Progenitor cell of endocrine pancreas (in vitro differentiated cells): Measurements from ENCODE around the gene FAM83G. TPM values are rescaled to one million over a fixed set of nuclear protein-coding genes. Genes with fewer than 3 reads are reported as not detected.
A peak's percentile ranks its signal among the peaks of the same experiment; 100 is the strongest.

ENCODE experiments used
- DNase-seq: peaks from one replicate; pipeline ENCODE4 v3.0.0; 2021; ENCODE audit warnings: low spot score; ENCODE audit not compliant: unreplicated experiment
- H3K27ac Mint-ChIP-seq: 2 replicates; pipeline ENCODE4 v1.8.0; 2021; ENCODE audit warnings: mild to moderate bottlenecking, moderate library complexity, mixed read lengths
- H3K27me3 Mint-ChIP-seq: 2 replicates; pipeline ENCODE4 v1.8.0; 2021; ENCODE audit warnings: mixed read lengths
- H3K36me3 Mint-ChIP-seq: 2 replicates; pipeline ENCODE4 v1.8.0; 2022; ENCODE audit warnings: mixed read lengths; ENCODE audit not compliant: insufficient read depth
- H3K4me1 Mint-ChIP-seq: 2 replicates; pipeline ENCODE4 v1.8.0; 2021; ENCODE audit warnings: low read depth, mixed read lengths
- H3K4me3 Mint-ChIP-seq: 2 replicates; pipeline ENCODE4 v1.8.0; 2021; ENCODE audit warnings: low read depth, mild to moderate bottlenecking, moderate library complexity, mixed read lengths
- H3K9me3 Mint-ChIP-seq: 2 replicates; pipeline ENCODE4 v1.8.0; 2021; ENCODE audit warnings: low read depth, mixed read lengths
- total RNA-seq: library from RNA; stranded (reverse); gene quantifications from 2 replicates; pipeline ENCODE4 v1.2.1, GENCODE V29; 2021
- TF ChIP-seq, protein P1 (sequence below): fragments of 200-600 bp; sonication (generic); IDR thresholded peaks from one replicate; pipeline ENCODE4 v1.5.0; 2021; ENCODE audit warnings: antibody characterized with exemption, mild to moderate bottlenecking; ENCODE audit not compliant: unreplicated experiment

Gene FAM83G
- total RNA-seq, 1 donor from 2014 or later, result 16.6 TPM

DNA sequence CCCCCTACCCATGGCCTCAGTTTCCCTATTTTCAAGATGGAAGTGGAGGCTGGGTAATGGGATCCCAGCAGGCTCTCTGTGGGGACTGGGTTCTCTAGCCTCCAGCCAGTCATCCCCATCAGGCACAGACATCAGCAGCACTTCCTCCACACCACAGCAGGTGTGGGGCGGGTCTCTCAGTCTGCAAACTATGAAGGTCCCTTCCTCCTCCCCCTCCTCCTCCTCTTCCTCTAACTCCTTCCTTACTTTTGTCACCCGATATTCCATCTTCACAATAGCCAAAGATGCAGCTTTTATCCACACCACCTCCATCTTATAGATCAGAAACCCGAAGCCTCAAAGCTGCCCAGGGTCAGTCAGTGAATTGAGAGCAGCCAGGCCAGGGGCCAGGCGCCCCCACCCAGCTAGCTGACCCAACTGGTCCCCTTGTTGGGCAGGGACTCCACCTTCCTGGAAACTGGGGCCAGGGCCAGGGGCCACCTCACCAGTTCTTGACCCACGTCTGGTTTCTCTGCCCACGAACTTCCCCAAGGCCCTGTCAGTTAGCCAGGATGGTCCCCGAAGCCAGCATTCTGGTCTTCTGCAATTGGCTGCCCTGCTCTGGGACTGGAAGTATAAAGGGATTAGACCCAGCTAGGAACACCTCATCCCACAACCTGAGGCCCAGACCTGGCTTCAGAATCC, 2.5 kb downstream of the FAM83G start:
- Mint-ChIP-seq H3K9me3 (no peaks in the 10 kb centered on the region), H3K27ac (no peak overlapping the region), H3K36me3 (peaks cover 2% of the 10 kb centered on the region), H3K4me3 (peak overlapping the region; percentile 85), H3K4me1 (peaks cover 23% of the 10 kb centered on the region), H3K27me3 (no peaks in the 10 kb centered on the region)
- DNase-seq, result no peak
- TF ChIP-seq, protein P1, sequence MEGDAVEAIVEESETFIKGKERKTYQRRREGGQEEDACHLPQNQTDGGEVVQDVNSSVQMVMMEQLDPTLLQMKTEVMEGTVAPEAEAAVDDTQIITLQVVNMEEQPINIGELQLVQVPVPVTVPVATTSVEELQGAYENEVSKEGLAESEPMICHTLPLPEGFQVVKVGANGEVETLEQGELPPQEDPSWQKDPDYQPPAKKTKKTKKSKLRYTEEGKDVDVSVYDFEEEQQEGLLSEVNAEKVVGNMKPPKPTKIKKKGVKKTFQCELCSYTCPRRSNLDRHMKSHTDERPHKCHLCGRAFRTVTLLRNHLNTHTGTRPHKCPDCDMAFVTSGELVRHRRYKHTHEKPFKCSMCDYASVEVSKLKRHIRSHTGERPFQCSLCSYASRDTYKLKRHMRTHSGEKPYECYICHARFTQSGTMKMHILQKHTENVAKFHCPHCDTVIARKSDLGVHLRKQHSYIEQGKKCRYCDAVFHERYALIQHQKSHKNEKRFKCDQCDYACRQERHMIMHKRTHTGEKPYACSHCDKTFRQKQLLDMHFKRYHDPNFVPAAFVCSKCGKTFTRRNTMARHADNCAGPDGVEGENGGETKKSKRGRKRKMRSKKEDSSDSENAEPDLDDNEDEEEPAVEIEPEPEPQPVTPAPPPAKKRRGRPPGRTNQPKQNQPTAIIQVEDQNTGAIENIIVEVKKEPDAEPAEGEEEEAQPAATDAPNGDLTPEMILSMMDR, result no peak

DNA sequence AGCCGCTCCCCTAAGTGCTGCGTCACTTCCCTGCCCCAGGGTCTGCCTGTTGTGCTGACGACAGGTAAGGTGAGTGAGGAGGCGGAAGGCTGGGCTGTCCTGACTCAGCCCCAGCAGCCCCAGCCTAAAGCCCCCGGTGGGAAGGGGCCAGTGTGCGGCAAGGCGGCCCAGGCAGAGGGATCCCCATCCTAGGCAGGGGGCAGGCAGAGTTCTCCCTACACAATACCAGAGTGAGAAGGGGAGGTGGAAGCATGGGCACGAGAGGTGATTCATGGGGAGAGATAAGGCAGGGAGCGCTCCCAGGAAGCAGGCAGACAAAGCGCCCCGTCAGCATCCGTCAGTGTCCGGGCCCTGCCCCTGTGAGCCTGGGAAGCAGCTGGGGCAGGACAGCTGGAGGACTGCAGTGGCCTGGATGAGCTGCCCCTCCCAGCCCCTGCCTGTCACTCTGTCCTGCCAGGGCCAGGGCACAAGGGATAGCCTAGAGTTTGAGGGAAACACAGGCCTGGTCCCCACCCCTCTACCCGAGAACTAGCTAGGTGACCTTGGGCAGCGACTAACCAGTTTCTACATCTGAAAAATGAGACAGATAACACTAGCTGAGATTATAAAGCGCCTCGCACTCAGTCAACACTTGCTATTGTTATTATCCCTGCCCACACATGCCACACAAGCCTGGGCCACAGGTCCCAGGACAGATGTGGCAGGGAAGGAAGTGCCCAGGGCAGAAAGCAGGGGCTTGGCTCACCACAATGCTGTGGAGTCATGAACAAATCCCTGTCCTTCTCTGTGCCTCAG, 3.8 kb downstream of the FAM83G start:
- DNase-seq, result no peak
- Mint-ChIP-seq H3K27ac (no peak overlapping the region), H3K9me3 (peaks cover 2% of the 10 kb centered on the region), H3K4me3 (no peak overlapping the region), H3K4me1 (peaks cover 23% of the 10 kb centered on the region), H3K36me3 (peaks cover 10% of the 10 kb centered on the region), H3K27me3 (no peaks in the 10 kb centered on the region)
- TF ChIP-seq, protein P1, result no peak

DNA sequence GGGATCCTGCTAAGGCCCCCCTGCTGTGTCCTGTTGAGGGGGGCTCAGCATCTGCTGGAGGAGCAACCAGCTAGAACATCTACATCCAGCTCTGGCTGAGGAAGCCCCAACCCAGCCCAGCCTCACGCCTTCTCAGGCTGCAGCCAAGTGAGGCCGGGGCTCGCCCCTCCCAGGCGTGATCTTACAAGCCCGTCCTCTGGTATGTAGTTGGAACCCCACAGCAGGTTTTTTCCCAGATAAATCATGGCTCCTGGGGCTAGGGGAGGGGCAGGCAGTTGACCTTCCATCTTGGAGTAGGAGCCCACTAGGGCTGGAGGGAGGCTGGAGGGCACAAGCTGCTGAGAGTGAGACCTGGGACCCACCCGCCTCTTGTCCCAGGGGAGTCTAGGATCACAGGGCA, 4.7 kb downstream of the FAM83G start:
- TF ChIP-seq, protein P1, result no peak
- Mint-ChIP-seq H3K27me3 (no peaks in the 10 kb centered on the region), H3K36me3 (peaks cover 15% of the 10 kb centered on the region), H3K4me3 (no peak overlapping the region), H3K9me3 (peaks cover 9% of the 10 kb centered on the region), H3K4me1 (peaks cover 23% of the 10 kb centered on the region), H3K27ac (no peak overlapping the region)
- no peak for DNase-seq

DNA sequence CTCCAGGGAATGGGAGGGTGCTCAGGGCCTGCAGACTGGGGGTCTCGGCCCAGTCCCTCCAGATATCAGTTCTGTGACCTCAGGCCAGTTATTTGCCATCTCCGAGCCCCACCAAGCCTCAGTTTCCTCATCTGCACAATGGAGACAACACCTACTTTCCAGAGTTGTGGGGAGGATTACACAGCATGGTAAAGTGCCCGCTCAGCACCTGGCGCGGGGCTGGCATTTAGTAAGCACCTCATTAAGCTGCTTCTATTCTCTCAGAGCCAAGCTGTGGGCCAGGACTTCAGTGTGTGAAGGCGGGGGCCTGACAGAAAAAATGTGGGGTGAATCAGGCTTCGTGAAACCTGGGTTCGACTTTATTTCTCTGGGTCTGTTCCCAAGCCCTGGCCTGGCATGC, 5.2 kb downstream of the FAM83G start:
- DNase-seq, result no peak
- no peaks in the 10 kb centered on the region for H3K27me3 Mint-ChIP-seq
- TF ChIP-seq, protein P1, result no peak
- no peak overlapping the region for H3K4me3 Mint-ChIP-seq
- H3K9me3 Mint-ChIP-seq, result peaks cover 10% of the 10 kb centered on the region
- no peak overlapping the region for H3K27ac Mint-ChIP-seq
- peaks cover 23% of the 10 kb centered on the region for H3K4me1 Mint-ChIP-seq
- H3K36me3 Mint-ChIP-seq, result peaks cover 17% of the 10 kb centered on the region

DNA sequence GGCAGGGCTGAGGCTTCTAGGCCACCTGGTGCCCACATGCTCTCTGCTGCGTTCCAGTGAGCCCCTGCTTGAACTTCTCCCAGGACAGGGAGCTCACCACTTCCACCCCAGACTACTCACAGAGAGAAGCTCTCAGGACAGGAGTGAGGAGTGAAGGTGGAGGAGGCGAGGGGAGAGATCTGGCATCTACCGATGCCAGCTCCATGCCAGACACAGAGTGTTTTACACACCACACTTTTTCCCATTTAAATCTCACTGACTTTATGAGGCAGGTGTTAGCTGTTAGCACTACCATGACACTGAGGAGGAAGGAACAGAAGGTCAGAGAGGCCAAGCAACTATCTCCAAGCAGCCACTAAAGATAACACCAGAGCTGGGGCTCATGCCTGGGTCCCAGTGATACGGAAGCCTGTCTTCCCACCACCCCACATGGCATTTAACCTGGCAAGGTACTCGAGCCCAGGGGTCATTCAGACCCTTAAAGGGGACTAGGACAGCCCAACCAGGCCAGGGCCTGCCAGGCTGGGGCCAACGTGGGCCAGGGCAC, 6.8 kb downstream of the FAM83G start:
- no peak for DNase-seq
- H3K4me3 Mint-ChIP-seq, result no peak overlapping the region
- H3K9me3 Mint-ChIP-seq, result peaks cover 10% of the 10 kb centered on the region
- no peaks in the 10 kb centered on the region for H3K27me3 Mint-ChIP-seq
- TF ChIP-seq, protein P1, result no peak
- H3K27ac Mint-ChIP-seq, result no peak overlapping the region
- peaks cover 19% of the 10 kb centered on the region for H3K4me1 Mint-ChIP-seq
- H3K36me3 Mint-ChIP-seq, result peaks cover 17% of the 10 kb centered on the region
